HL-60 (cell line): ENCODE results near the gene CRELD1.

Experiments used
- DNase-seq, 2 experiments: peaks; one replicate each; pipeline ENCODE4 v3.0.0-alpha.2; 2010 to 2020; ENCODE audit warnings: low read depth in 1 of 2, low spot score in 1 of 2
- H3K27ac ChIP-seq: fragments of 250-450 bp; sonication (Bioruptor Pico); replicated peaks from 2 replicates; pipeline ENCODE4 v1.5.1; 2020; ENCODE audit warnings: mild to moderate bottlenecking, moderate library complexity
- H3K27me3 ChIP-seq: fragments of 250-450 bp; sonication (Bioruptor Pico); 2 replicates; pipeline ENCODE4 v1.5.1; 2021; ENCODE audit warnings: mild to moderate bottlenecking, moderate library complexity; ENCODE audit not compliant: insufficient read depth, poor library complexity, severe bottlenecking
- H3K4me3 ChIP-seq: replicated peaks from 2 replicates; pipeline ENCODE4 v1.5.1; 2011; ENCODE audit warnings: mild to moderate bottlenecking, control low read depth, low read length; ENCODE audit not compliant: insufficient read depth
- CTCF ChIP-seq: IDR thresholded peaks from one replicate; pipeline ENCODE4 v1.5.1; 2011; ENCODE audit warnings: low read length, control low read depth, inconsistent platforms; ENCODE audit not compliant: insufficient read depth
- GABPA ChIP-seq: IDR thresholded peaks from 2 replicates; pipeline ENCODE4 v1.6.1; 2012; ENCODE audit warnings: low read depth
- POLR2AphosphoS5 ChIP-seq: IDR thresholded peaks from 2 replicates; pipeline ENCODE4 v1.6.1; 2012; ENCODE audit warnings: low read depth
- SPI1 ChIP-seq: IDR thresholded peaks from 2 replicates; pipeline ENCODE4 v1.6.1; 2012; ENCODE audit warnings: low read depth, mild to moderate bottlenecking, borderline replicate concordance
- TF ChIP-seq, protein P1 (sequence below): IDR thresholded peaks from 2 replicates; pipeline ENCODE4 v1.6.1; 2012; ENCODE audit warnings: low read depth; ENCODE audit not compliant: insufficient replicate concordance

The CRELD1 gene

GRCh38 chr3:9918261-9919038 lies 15.2 kb upstream of the CRELD1 start:
- TF ChIP-seq, protein P1, sequence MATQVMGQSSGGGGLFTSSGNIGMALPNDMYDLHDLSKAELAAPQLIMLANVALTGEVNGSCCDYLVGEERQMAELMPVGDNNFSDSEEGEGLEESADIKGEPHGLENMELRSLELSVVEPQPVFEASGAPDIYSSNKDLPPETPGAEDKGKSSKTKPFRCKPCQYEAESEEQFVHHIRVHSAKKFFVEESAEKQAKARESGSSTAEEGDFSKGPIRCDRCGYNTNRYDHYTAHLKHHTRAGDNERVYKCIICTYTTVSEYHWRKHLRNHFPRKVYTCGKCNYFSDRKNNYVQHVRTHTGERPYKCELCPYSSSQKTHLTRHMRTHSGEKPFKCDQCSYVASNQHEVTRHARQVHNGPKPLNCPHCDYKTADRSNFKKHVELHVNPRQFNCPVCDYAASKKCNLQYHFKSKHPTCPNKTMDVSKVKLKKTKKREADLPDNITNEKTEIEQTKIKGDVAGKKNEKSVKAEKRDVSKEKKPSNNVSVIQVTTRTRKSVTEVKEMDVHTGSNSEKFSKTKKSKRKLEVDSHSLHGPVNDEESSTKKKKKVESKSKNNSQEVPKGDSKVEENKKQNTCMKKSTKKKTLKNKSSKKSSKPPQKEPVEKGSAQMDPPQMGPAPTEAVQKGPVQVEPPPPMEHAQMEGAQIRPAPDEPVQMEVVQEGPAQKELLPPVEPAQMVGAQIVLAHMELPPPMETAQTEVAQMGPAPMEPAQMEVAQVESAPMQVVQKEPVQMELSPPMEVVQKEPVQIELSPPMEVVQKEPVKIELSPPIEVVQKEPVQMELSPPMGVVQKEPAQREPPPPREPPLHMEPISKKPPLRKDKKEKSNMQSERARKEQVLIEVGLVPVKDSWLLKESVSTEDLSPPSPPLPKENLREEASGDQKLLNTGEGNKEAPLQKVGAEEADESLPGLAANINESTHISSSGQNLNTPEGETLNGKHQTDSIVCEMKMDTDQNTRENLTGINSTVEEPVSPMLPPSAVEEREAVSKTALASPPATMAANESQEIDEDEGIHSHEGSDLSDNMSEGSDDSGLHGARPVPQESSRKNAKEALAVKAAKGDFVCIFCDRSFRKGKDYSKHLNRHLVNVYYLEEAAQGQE: no peak
- no peak for TF ChIP-seq POLR2AphosphoS5
- no peak for TF ChIP-seq CTCF
- no peak for TF ChIP-seq SPI1
- TF ChIP-seq GABPA: no peak
- no peak overlapping the region for H3K4me3 ChIP-seq
- no peak for DNase-seq
- H3K27me3 ChIP-seq: no peaks in the 10 kb centered on the region
- no peak overlapping the region for H3K27ac ChIP-seq

DNA sequence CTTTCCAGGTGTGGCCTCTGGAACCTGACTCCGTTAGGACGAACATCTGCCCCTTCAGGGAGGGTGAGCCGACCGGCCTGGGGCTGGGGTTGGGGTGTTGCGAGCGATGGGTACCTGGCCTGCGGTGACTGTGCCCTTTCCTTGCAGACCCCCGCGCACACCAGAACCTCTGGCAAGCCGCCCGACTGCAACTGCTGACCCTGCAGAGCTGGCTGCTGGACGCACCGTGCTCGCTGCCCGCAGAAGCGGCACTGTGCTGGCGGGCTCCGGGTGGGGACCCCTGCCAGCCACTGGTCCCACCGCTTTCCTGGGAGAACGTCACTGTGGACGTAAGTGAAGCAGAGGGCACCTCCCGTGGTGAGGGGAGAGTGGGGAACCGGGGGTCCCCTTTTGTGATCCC lies 5.5 kb upstream of the CRELD1 start:
- Histone ChIP-seq H3K27me3 (no peaks in the 10 kb centered on the region), H3K4me3 (no peak overlapping the region), H3K27ac (no peak overlapping the region)
- TF ChIP-seq, protein P1: no peak
- TF ChIP-seq GABPA (no peak), CTCF (no peak), SPI1 (no peak), POLR2AphosphoS5 (no peak)
- no peak for DNase-seq

GRCh38 chr3:9930804-9931418 lies 2.7 kb upstream of the CRELD1 start:
- H3K4me3 ChIP-seq: no peak overlapping the region
- H3K27me3 ChIP-seq: no peaks in the 10 kb centered on the region
- TF ChIP-seq SPI1: no peak
- TF ChIP-seq POLR2AphosphoS5: no peak
- TF ChIP-seq, protein P1: no peak
- no peak for TF ChIP-seq GABPA
- no peak for DNase-seq
- no peak overlapping the region for H3K27ac ChIP-seq
